ENCODE results near the gene SERPINA10.

- TF ChIP-seq TAF1 (IDR thresholded peaks at IDR 0.05; ENCODE audit: borderline replicate concordance, low read depth, low read length), result no peak
- TF ChIP-seq EP300 (IDR thresholded peaks at IDR 0.05; ENCODE audit: borderline replicate concordance in 1 of 2, low read depth in 1 of 2, low read length in 1 of 2), result no peak
- TF ChIP-seq RAD21 (IDR thresholded peaks at IDR 0.05; ENCODE audit: low read length), result no peak
- no peak for TF ChIP-seq USF2 (IDR thresholded peaks at IDR 0.05; ENCODE audit: borderline replicate concordance, low read depth, low read length)
- no peak for TF ChIP-seq SIN3A (IDR thresholded peaks at IDR 0.05; ENCODE audit: borderline replicate concordance, low read depth, low read length)
- no peak for TF ChIP-seq TEAD4 (IDR thresholded peaks at IDR 0.05; ENCODE audit: borderline replicate concordance, insufficient read depth)
Observed at GRCh38 chr14:94310248-94310647, 17.2 kb upstream of the SERPINA10 start.

All from SK-N-SH (cell line).